RWPE1 (cell line): ENCODE results near the gene HLA-C.
"Not testable (repeated sequence)": the region's sequence is repeated elsewhere in the genome, so short reads cannot be mapped to it uniquely, and the experiment has no call there.

ENCODE experiments used
- CTCF ChIA-PET: fragments of 350-600 bp; sonication (Branson Sonifier 250); formaldehyde crosslinking; extraction: SDS; loops from one replicate; lab custom pipeline; 2021; lab: Yijun Ruan, JAX
- POLR2A ChIA-PET: fragments of 400-600 bp; formaldehyde crosslinking; extraction: SDS; loops from one replicate; lab custom pipeline; 2020; ENCODE audit warnings: antibody characterized with exemption; ENCODE audit not compliant: low non-redundant PET; lab: Yijun Ruan, JAX
- DNase-seq: peaks from one replicate; pipeline ENCODE4 v3.0.0; 2012; ENCODE audit warnings: low spot score
- H3K27ac ChIP-seq: fragments of 450-650 bp; 2 replicates; pipeline ENCODE4 v1.5.1; 2017
- CTCF ChIP-seq: fragments of 450-650 bp; conservative IDR thresholded peaks from 2 replicates; pipeline ENCODE4 v1.5.1; 2017; ENCODE audit warnings: low read depth, mild to moderate bottlenecking

Gene HLA-C

GRCh38 chr6:31294056-31294455 lies 22.2 kb upstream of the HLA-C start:
- TF ChIP-seq CTCF, result no peak
- H3K27ac ChIP-seq, result no peak overlapping the region
- ChIA-PET CTCF (interaction anchor here (0.5 to 0.9 kb wide), 3 partner anchors 15 to 106 kb away, joined by 3 to 4 read pairs (median 3); no protein-coding TSS in a partner anchor), POLR2A (interaction anchor here (0.5 kb wide), 1 partner anchor 17 kb away, joined by 4 read pairs; no protein-coding TSS in a partner anchor)
- no peak for DNase-seq

DNA sequence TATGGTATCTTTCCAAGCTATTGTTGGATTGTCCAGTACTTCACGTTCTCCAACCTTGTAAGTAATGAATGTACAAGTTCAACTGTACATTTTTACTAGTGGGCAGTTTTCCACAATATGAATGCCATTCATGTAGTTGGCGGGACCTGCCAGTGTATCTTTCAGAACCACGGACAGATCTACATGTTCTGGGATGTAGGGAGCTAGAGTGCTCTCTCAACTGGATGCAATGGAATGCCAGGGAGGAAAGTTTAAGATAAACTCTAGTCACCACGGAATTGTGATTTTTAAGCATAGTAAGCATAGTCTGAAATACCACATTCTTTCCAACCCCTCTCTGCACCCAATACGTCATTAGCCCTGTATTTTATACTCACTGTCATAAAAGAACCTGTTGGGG lies 21.5 kb upstream of the HLA-C start:
- no peak for TF ChIP-seq CTCF
- POLR2A ChIA-PET, result no interaction called here
- CTCF ChIA-PET, result interaction anchor here (0.5 kb wide), 1 partner anchor 106 kb away, joined by 4 read pairs; no protein-coding TSS in a partner anchor

GRCh38 chr6:31289788-31290187 lies 17.9 kb upstream of the HLA-C start:
- DNase-seq, result no peak
- ChIA-PET CTCF (interaction anchor here (0.6 kb wide), 3 partner anchors 18 to 144 kb away, joined by 3 to 4 read pairs (median 3); no protein-coding TSS in a partner anchor), POLR2A (no interaction called here)
- H3K27ac ChIP-seq, result no peak overlapping the region
- TF ChIP-seq CTCF, result no peak

More for the DNA sequence above, 21.5 kb upstream of the HLA-C start:
- DNase-seq, result peak; percentile 28
- H3K27ac ChIP-seq, result no peak overlapping the region

GRCh38 chr6:31287619-31288018 lies 15.7 kb upstream of the HLA-C start:
- TF ChIP-seq CTCF, result no peak
- POLR2A ChIA-PET, result no interaction called here
- CTCF ChIA-PET, result no interaction called here
- no peak for DNase-seq
- H3K27ac ChIP-seq, result no peak overlapping the region

- no peak for TF ChIP-seq CTCF
- ChIA-PET POLR2A (no interaction called here), CTCF (interaction anchor here (0.6 kb wide), 1 partner anchor 14 kb away, joined by 3 read pairs; no protein-coding TSS in a partner anchor)
- no peak for DNase-seq
- no peak overlapping the region for H3K27ac ChIP-seq
Measured at GRCh38 chr6:31285982-31286381, 14.1 kb upstream of the HLA-C start.

GRCh38 chr6:31285486-31285885 lies 13.6 kb upstream of the HLA-C start:
- no peak overlapping the region for H3K27ac ChIP-seq
- CTCF ChIA-PET, result interaction anchor here (0.6 kb wide), 1 partner anchor 14 kb away, joined by 3 read pairs; no protein-coding TSS in a partner anchor
- POLR2A ChIA-PET, result no interaction called here
- DNase-seq, result no peak
- no peak for TF ChIP-seq CTCF

DNA sequence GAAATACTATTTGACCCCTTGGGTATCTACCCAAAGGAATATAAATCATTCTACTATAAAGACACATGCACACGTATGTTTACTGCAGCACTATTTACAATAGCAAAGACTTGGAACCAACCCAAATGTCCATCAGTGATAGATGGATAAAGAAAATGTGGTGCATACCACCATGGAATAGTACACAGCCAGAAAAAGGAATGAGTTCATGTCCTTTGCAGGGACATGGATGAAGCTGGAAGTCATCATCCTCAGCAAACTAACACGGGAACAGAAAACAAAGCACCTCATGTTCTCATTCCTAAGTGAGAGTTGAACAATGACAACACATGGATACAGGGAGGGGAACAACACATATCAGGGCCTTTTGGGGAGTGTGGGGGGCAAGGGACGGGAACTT lies 7.8 kb upstream of the HLA-C start:
- H3K27ac ChIP-seq, CTCF ChIA-PET, DNase-seq, POLR2A ChIA-PET: not testable (repeated sequence)
